Activated CD4-positive, alpha-beta T cell treated with anti-CD3 and anti-CD28 coated beads for 36 hours (primary cell): ENCODE results near the gene AAK1. TPM values are rescaled to one million over a fixed set of nuclear protein-coding genes. Genes with fewer than 3 reads are reported as not detected.

Experiments
- ATAC-seq: fragments of 200-7000 bp; cut with Tn5 transposase; one replicate; pipeline ENCODE4 v1.10.0; 2021; ENCODE audit warnings: mild to moderate bottlenecking, moderate library complexity
- CTCF ChIA-PET: fragments of 350-600 bp; sonication (Branson Sonifier 250); formaldehyde crosslinking; loops from one replicate; lab custom pipeline; 2021; ENCODE audit warnings: antibody characterized with exemption; lab: Charles Lee
- POLR2A ChIA-PET: fragments of 350-600 bp; sonication (Branson Sonifier 250); formaldehyde crosslinking; loops from one replicate; lab custom pipeline; 2021; ENCODE audit warnings: antibody characterized with exemption, inconsistent platforms; lab: Charles Lee
- DNase-seq: peaks from one replicate; pipeline ENCODE4 v3.0.0-alpha.2; 2020
- H3K27ac Mint-ChIP-seq: one replicate; pipeline ENCODE4 v1.8.0; 2021; ENCODE audit warnings: mixed read lengths
- H3K27me3 Mint-ChIP-seq: one replicate; pipeline ENCODE4 v1.8.0; 2021; ENCODE audit warnings: mixed read lengths
- H3K36me3 Mint-ChIP-seq: one replicate; pipeline ENCODE4 v1.8.0; 2021; ENCODE audit warnings: low read depth, mixed read lengths
- H3K4me1 Mint-ChIP-seq: one replicate; pipeline ENCODE4 v1.8.0; 2021; ENCODE audit warnings: mixed read lengths
- H3K4me3 Mint-ChIP-seq: one replicate; pipeline ENCODE4 v1.8.0; 2021; ENCODE audit warnings: mild to moderate bottlenecking, moderate library complexity, mixed read lengths
- H3K9me3 Mint-ChIP-seq: one replicate; pipeline ENCODE4 v1.8.0; 2021; ENCODE audit warnings: low read depth, mixed read lengths
- intact Hi-C, 2 experiments: fragments of 100-400 bp; cut with DNase I in 1 of 2; cut with micrococcal nuclease in 1 of 2; formaldehyde crosslinking; loops; one replicate each; pipeline versions ENCODE4 v1.14.2 to v1.15.1; 2022 to 2024; cut with DNase I, micrococcal nuclease
- total RNA-seq, 2 experiments: library from RNA; stranded (reverse); gene quantifications; one replicate each; pipeline ENCODE4 v1.2.3, GENCODE V29; 2021

The AAK1 gene
- total RNA-seq, 2 experiments from 2014 or later = 95.9 to 104 TPM

- Mint-ChIP-seq H3K4me3 (no peak overlapping the region), H3K27ac (peak overlapping the region; percentile 74), H3K27me3 (no peaks in the 10 kb centered on the region), H3K9me3 (peaks cover 10% of the 10 kb centered on the region), H3K4me1 (peaks cover 94% of the 10 kb centered on the region), H3K36me3 (peaks cover 52% of the 10 kb centered on the region)
- intact Hi-C loops = no loop called here
- CTCF ChIA-PET = interaction anchor here (0.6 to 2.9 kb wide), 13 partner anchors 10 to 1291 kb away, joined by 3 to 11 read pairs (median 4); no protein-coding TSS in a partner anchor
- DNase-seq = no peak
- POLR2A ChIA-PET = no interaction called here
- no peak for ATAC-seq
These were observed 39.4 kb downstream of the AAK1 start for GRCh38 chr2:69604026-69604678.

GRCh38 chr2:69603146-69603743, 40.3 kb downstream of the AAK1 start:
- intact Hi-C loops = no loop called here
- Mint-ChIP-seq H3K9me3 (peaks cover 10% of the 10 kb centered on the region), H3K4me3 (no peak overlapping the region), H3K27me3 (no peaks in the 10 kb centered on the region), H3K36me3 (peaks cover 46% of the 10 kb centered on the region), H3K27ac (peak overlapping the region; percentile 32), H3K4me1 (peaks cover 93% of the 10 kb centered on the region)
- ChIA-PET CTCF (interaction anchor here (0.7 to 2.9 kb wide), 9 partner anchors 12 to 1290 kb away, joined by 3 to 11 read pairs (median 3); no protein-coding TSS in a partner anchor), POLR2A (interaction anchor here (0.6 to 0.8 kb wide), 2 partner anchors 37 to 38 kb away, joined by 3 to 4 read pairs; no protein-coding TSS in a partner anchor)
- DNase-seq = no peak
- no peak for ATAC-seq

- ChIA-PET POLR2A (interaction anchor here (0.6 kb wide), 1 partner anchor 43 kb away, joined by 4 read pairs; no protein-coding TSS in a partner anchor), CTCF (interaction anchor here (0.9 to 1.7 kb wide), 4 partner anchors 13 to 27 kb away, joined by 3 to 7 read pairs (median 4); no protein-coding TSS in a partner anchor)
- peaks cover 35% of the 10 kb centered on the region for H3K36me3 Mint-ChIP-seq
- H3K27ac Mint-ChIP-seq = peak overlapping the region; percentile 82
- H3K27me3 Mint-ChIP-seq = no peaks in the 10 kb centered on the region
- H3K4me3 Mint-ChIP-seq = no peak overlapping the region
- DNase-seq (no peak), ATAC-seq (peak; percentile 93)
- H3K9me3 Mint-ChIP-seq = peaks cover 7% of the 10 kb centered on the region
- H3K4me1 Mint-ChIP-seq = peaks cover 93% of the 10 kb centered on the region
- intact Hi-C loops = loop anchor here (1.0 to 2.0 kb wide), 4 partner anchors 16 to 74 kb away; partner anchors contain the start of gene AAK1 (in 1 of the 2)
These were observed 42.3 kb downstream of the AAK1 start for GRCh38 chr2:69601179-69601612.

GRCh38 chr2:69600425-69600824, 43.1 kb downstream of the AAK1 start:
- Mint-ChIP-seq H3K27ac (peak overlapping the region; percentile 82), H3K9me3 (no peaks in the 10 kb centered on the region), H3K36me3 (peaks cover 34% of the 10 kb centered on the region), H3K27me3 (no peaks in the 10 kb centered on the region), H3K4me3 (peak overlapping the region; percentile 18), H3K4me1 (peaks cover 90% of the 10 kb centered on the region)
- DNase-seq (no peak), ATAC-seq (peak; percentile 39)
- ChIA-PET CTCF (interaction anchor here (0.9 to 1.7 kb wide), 5 partner anchors 14 to 83 kb away, joined by 3 to 7 read pairs (median 5); no protein-coding TSS in a partner anchor), POLR2A (interaction anchor here (0.6 kb wide), 1 partner anchor 44 kb away, joined by 4 read pairs; no protein-coding TSS in a partner anchor)
- intact Hi-C loops = loop anchor here in 1 of 2 experiments (1.0 to 2.0 kb wide), 4 partner anchors 8 to 44 kb away; no protein-coding TSS in a partner anchor

- peak overlapping the region; percentile 30 for H3K27ac Mint-ChIP-seq
- intact Hi-C loops = no loop called here
- H3K4me1 Mint-ChIP-seq = peaks cover 77% of the 10 kb centered on the region
These were observed 45.5 kb downstream of the AAK1 start for GRCh38 chr2:69597843-69598610.

GRCh38 chr2:69597105-69597504, 46.4 kb downstream of the AAK1 start:
- peaks cover 35% of the 10 kb centered on the region for H3K36me3 Mint-ChIP-seq
- no peak for DNase-seq
- ChIA-PET POLR2A (interaction anchor here (0.5 kb wide), 1 partner anchor 24 kb away, joined by 3 read pairs; no protein-coding TSS in a partner anchor), CTCF (interaction anchor here (0.7 to 1.5 kb wide), 4 partner anchors 11 to 50 kb away, joined by 4 to 6 read pairs (median 4); no protein-coding TSS in a partner anchor)
- no peak for ATAC-seq
- H3K4me1 Mint-ChIP-seq = peaks cover 77% of the 10 kb centered on the region
- intact Hi-C loops = no loop called here
- H3K27ac Mint-ChIP-seq = peak overlapping the region; percentile 17
- H3K9me3 Mint-ChIP-seq = peaks cover under 1% of the 10 kb centered on the region
- H3K27me3 Mint-ChIP-seq = no peaks in the 10 kb centered on the region
- H3K4me3 Mint-ChIP-seq = peak overlapping the region; percentile 20

More at GRCh38 chr2:69597843-69598610, 45.5 kb downstream of the AAK1 start:
- H3K36me3 Mint-ChIP-seq = peaks cover 33% of the 10 kb centered on the region
- no peaks in the 10 kb centered on the region for H3K27me3 Mint-ChIP-seq
- ATAC-seq = no peak
- ChIA-PET CTCF (interaction anchor here (1.4 to 1.5 kb wide), 3 partner anchors 12 to 127 kb away, joined by 4 to 6 read pairs (median 4); no protein-coding TSS in a partner anchor), POLR2A (no interaction called here)
- H3K9me3 Mint-ChIP-seq = no peaks in the 10 kb centered on the region
- H3K4me3 Mint-ChIP-seq = peak overlapping the region; percentile 20
- no peak for DNase-seq

- Mint-ChIP-seq H3K9me3 (peaks cover 2% of the 10 kb centered on the region), H3K36me3 (peaks cover 20% of the 10 kb centered on the region), H3K4me1 (peaks cover 71% of the 10 kb centered on the region), H3K27me3 (no peaks in the 10 kb centered on the region), H3K27ac (no peak overlapping the region), H3K4me3 (no peak overlapping the region)
- ATAC-seq (no peak), DNase-seq (no peak)
- intact Hi-C loops = no loop called here
- CTCF ChIA-PET = interaction anchor here (0.6 to 1.6 kb wide), 4 partner anchors 24 to 157 kb away, joined by 3 to 11 read pairs (median 4); no protein-coding TSS in a partner anchor
- POLR2A ChIA-PET = no interaction called here
These were observed 49.2 kb downstream of the AAK1 start for GRCh38 chr2:69594341-69594740.

GRCh38 chr2:69592511-69592910, 51.0 kb downstream of the AAK1 start:
- H3K27me3 Mint-ChIP-seq = no peaks in the 10 kb centered on the region
- H3K36me3 Mint-ChIP-seq = peaks cover 22% of the 10 kb centered on the region
- ChIA-PET POLR2A (no interaction called here), CTCF (no interaction called here)
- peaks cover 2% of the 10 kb centered on the region for H3K9me3 Mint-ChIP-seq
- ATAC-seq = no peak
- peaks cover 75% of the 10 kb centered on the region for H3K4me1 Mint-ChIP-seq
- intact Hi-C loops = loop anchor here in 1 of 2 experiments (1.0 kb wide), 1 partner anchor 8 kb away; no protein-coding TSS in a partner anchor
- no peak for DNase-seq
- no peak overlapping the region for H3K4me3 Mint-ChIP-seq
- H3K27ac Mint-ChIP-seq = peak overlapping the region; percentile 10

GRCh38 chr2:69589973-69590652, 53.4 kb downstream of the AAK1 start:
- Mint-ChIP-seq H3K36me3 (peaks cover 19% of the 10 kb centered on the region), H3K4me1 (peaks cover 71% of the 10 kb centered on the region), H3K27ac (peak overlapping the region; percentile 76), H3K4me3 (no peak overlapping the region), H3K27me3 (no peaks in the 10 kb centered on the region), H3K9me3 (peaks cover 2% of the 10 kb centered on the region)
- ChIA-PET POLR2A (interaction anchor here (0.7 to 0.9 kb wide), 2 partner anchors 49 to 57 kb away, joined by 4 to 6 read pairs; no protein-coding TSS in a partner anchor), CTCF (interaction anchor here (0.5 to 16.1 kb wide), 8 partner anchors 9 to 55 kb away, joined by 3 to 189 read pairs (median 4); no protein-coding TSS in a partner anchor)
- intact Hi-C loops = no loop called here
- ATAC-seq (peak; percentile 50), DNase-seq (no peak)

- Mint-ChIP-seq H3K27ac (peak overlapping the region; percentile 74), H3K27me3 (no peaks in the 10 kb centered on the region), H3K36me3 (peaks cover 16% of the 10 kb centered on the region), H3K4me1 (peaks cover 77% of the 10 kb centered on the region), H3K9me3 (peaks cover 2% of the 10 kb centered on the region), H3K4me3 (no peak overlapping the region)
- ChIA-PET POLR2A (interaction anchor here (0.5 to 1.0 kb wide), 2 partner anchors 13 to 19 kb away, joined by 3 to 7 read pairs; no protein-coding TSS in a partner anchor), CTCF (interaction anchor here (0.8 to 16.1 kb wide), 5 partner anchors 11 to 174 kb away, joined by 3 to 189 read pairs (median 4); no protein-coding TSS in a partner anchor)
- ATAC-seq (no peak), DNase-seq (no peak)
- intact Hi-C loops = no loop called here
These were observed 54.6 kb downstream of the AAK1 start for GRCh38 chr2:69588945-69589344.
